Measurements from ENCODE around the gene SPAG7.

Gene SPAG7, protein sequence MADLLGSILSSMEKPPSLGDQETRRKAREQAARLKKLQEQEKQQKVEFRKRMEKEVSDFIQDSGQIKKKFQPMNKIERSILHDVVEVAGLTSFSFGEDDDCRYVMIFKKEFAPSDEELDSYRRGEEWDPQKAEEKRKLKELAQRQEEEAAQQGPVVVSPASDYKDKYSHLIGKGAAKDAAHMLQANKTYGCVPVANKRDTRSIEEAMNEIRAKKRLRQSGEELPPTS

DNA sequence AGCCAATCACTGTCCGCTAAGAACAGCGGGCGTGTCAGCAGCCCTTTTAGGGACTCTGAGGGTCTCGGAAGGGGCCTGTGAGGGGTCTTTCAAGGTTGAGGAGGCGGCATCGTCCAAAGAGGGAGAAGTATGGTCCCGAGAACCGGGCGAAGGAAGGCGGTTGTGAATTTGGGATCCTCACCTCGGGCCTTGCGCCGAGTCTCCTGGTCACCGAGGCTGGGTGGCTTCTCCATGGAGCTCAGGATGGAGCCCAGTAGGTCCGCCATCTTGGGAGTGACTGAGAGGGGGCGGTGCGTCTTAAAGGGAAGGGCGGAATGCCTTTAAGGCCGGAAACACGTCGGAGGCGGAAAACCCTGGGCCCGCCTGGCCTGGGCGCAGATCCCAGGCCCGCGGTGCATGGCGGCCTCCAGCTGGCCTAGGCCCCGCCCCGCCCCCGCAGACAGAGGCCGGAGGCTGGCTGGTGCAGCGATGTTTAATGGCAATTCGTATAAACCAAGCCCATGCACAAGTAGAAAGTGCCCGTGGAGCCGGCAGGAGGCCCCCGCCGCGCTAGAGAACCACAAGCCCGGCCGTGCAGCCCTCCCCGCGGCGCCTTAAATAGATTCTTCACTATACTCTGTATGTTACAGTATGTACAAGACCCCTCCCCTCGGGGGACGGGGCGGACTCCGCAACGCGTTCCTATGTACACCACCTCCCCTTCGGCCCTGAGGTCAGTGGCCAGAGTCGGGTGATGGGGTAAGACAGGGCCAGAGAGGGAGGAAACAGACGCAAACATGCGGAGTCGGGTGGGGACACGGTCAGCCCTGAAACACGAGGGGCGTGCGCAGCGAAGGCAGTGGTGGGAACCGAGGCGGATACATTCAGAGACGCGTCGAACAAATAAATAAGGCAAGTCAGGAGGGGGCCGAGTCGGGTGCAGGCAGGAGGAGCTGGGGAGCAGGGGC is at the start of gene SPAG7:
Gene SPAG7, minus strand, starts transcription at position 279 of the 947 bp plus-strand sequence. Its CDS starts 13 bp downstream, at position 266.
- DNase-seq (ENCODE audit: low spot score) = peak; percentile 95

DNA sequence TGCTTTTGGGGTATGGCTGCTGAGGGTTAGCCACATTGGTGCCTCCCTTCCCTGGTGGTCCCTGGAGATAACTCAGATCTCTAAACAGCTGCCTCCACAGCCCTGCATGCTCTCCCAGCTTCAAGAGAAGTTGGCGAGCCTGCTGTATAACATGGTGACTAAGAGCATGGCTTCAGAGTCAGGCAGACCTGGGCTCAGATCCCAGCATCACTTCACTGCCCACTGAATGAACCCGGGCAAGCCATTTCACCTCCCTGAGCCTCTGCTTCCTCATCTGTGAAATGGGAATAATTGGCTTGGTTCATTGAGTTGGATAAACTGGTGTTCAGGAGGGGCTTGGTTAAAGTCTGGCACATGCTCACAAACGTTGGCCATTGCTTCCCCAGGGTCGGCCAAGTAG is 46.7 kb upstream of the SPAG7 start:
- DNase-seq (ENCODE audit: low spot score) = no peak

DNA sequence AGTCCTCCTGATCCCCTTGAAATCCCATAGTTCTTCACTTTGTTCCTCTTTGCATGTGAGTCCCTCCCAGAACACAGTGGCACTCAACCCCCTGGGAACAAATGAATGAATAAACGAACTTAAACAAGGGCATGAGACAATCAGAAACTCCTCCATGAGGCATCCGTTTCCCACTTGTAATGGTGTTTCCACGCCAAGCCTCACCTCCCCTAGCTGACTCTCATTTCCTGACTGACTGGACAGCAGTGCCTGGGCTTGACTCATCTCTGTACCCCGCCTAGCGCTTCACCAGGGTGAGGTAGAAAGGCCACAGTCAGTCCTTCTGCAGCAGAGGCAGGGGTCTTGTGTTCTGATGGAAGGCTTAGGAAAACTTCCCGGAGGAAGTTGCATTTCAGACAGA is 44.3 kb upstream of the SPAG7 start:
- DNase-seq (ENCODE audit: low spot score) = no peak

DNA sequence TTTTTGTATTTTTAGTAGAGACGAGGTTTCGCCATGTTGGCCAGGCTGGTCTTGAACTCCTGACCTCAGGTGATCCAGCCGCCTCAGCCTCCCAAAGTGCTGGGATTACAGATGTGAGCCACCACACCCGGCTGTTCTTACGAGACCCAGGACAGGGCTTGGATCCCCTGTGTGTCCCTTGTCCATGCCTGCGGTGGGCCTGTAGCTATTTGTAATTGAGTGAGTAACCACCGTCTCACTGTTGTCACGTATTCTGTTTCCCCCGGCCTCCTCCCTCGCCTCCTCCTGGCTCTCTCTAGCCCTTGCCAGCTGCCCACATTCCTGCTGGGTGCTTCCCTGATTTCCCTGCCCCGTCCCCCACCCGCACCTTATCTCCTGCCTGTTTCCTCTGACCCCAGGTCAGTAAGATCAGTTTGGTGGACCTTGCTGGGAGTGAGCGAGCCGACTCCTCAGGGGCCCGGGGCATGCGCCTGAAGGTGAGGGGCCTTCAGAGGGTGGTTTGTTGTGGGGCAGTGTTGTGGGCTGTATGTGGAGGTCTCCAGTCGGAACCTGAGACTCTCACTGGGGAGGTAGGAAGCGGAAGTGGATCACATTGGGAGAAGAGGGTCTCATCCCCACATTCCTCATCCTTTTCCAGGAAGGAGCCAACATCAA is 35.7 kb upstream of the SPAG7 start:
- no peak for DNase-seq (ENCODE audit: low spot score)

DNA sequence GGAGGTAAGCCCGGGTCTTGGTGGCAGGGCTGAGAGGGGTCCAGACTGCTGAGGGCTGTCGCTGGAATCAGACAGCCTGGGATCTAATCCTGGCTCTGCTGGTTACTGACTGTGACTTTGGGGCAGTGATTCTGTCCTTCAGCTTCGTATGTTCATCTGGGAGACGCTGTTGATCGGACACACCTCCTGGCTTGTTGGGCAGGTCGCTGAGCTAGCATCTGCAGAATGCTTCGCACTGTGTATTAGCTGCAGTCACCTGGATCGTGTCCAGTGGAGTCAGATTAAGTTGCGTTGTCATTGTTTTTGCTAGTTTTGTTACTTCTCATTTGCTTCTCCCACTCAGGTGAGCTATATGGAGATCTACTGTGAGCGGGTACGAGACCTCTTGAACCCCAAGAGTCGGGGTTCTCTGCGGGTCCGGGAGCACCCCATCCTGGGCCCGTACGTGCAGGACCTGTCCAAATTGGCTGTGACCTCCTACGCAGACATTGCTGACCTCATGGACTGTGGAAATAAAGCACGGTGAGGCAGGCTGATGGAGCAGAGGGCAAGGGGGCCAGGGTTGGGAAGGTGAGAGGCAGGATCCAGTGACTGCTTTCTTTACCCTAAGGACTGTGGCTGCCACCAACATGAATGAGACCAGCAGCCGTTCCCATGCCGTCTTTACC is 34.6 kb upstream of the SPAG7 start:
- no peak for DNase-seq (ENCODE audit: low spot score)

DNA sequence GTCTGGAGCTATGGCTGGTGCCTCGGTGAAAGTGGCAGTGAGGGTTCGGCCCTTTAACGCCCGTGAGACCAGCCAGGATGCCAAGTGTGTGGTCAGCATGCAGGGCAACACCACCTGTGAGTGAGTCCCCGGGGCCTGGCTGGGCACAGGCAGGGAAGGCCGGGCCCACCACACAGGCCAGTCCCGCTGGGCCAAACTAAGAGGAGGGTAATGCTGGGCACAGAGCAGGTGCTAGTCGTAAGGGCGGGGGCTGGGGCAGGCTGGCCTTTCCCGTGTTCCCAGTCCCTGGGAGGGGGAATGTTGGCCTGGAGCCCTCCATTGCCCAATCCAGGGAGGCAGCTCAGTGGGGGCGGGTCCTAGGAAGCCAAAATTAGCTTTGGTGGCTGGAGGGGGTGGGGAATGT is 32.6 kb upstream of the SPAG7 start:
- DNase-seq (ENCODE audit: low spot score) = peak; percentile 43

DNA sequence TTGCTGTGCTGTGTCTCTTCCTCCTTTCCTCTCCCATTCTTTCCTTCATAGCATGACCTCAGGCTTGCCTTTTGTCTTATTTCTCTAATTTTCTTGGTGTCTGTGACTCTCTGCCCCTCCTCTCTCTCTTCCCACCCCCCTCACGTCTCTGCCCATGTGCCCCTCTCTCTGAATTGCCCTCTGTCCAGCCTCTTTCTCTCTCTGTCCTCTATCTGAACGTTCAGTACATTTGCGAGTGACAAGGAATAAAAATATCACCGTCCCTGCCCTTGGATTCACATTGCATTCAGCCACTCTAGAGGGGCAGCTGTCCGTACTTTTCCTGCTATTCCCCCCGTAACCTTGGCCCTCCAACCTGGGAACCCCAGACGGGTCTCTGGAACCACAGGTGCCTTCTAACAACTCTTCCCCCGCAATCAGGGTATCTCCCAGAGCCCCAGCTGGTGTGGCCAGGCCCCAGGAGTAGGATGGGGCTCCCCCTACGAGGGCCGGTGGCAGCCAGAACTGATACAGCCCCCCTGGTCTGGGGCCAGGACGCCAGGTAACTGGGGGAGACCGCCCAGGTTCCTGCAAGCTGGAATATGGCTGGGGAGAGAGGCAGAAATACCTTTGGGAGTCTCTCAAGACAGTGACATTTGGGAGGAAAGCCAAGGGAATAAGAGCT is 31.9 kb upstream of the SPAG7 start:
- no peak for DNase-seq (ENCODE audit: low spot score)

DNA sequence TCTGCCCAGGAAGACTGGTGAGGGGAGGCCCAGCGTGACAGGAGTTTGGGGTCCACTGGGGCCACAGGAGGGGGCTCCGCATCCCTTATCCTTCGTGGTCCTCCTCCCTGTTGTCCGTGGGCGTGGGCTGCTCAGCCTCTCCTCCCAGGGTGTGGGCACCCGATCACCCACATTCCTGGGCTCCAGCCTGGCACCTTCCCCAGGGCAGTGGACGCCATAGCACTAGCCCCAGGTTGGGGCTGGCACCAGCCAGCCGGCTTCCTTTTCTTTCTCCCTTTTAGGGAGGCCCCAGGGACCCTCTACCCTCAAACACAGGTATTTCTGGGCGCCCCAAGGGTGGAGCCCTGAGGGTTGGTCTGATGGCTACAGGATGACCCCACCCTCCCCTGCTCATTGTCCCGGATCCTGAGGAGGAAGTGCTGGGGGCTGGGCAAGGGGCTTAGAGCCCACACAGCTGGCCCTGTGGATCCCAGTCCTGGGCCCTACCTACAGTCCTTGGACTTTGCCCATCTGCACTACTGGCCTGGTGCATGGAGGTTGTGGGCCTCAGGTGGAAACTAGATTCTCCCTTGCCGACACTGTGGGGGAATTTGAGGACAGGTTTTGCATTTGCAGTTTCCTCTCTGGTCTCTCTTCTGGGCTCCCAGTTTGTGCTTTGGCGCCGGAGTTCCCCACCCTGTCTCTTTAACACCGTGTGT is 31.3 kb upstream of the SPAG7 start:
- DNase-seq (ENCODE audit: low spot score) = peak; percentile 33

DNA sequence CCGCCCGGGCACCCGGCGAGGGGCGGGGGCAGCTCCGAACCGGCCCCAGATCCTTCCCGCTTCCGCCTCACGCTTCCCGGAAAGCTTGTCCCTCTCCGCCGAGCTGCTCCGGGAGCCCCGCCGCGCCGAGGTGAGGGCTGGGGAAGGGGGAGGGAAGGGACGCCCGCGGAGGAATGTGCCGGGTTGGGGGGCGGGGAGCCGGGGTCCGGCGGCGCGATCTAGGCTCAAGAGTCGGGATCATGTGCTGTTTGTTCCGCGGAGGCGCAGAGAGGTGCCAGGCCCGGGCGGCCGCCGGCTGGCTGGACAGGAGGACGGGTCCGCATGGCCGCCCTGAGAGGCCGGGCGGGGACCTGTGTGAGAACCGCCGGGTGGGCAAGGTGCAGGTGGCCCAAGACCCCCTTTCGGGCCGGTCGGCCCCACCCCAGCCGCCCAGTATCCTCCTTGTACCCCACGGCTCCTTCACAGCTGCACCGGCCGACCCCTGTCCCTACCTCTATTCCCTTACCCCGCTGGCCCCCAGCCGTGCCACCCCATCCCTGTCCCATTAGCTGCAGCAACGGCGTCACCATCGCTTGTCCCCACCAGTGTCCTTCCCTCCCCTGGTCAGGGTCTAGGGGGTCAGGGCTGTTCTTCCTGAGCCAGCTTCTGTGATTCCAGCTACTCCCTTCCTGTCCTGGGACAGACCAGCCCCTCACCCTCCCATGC is 30.6 kb upstream of the SPAG7 start:
- peak; percentile 29 for DNase-seq (ENCODE audit: low spot score)

DNA sequence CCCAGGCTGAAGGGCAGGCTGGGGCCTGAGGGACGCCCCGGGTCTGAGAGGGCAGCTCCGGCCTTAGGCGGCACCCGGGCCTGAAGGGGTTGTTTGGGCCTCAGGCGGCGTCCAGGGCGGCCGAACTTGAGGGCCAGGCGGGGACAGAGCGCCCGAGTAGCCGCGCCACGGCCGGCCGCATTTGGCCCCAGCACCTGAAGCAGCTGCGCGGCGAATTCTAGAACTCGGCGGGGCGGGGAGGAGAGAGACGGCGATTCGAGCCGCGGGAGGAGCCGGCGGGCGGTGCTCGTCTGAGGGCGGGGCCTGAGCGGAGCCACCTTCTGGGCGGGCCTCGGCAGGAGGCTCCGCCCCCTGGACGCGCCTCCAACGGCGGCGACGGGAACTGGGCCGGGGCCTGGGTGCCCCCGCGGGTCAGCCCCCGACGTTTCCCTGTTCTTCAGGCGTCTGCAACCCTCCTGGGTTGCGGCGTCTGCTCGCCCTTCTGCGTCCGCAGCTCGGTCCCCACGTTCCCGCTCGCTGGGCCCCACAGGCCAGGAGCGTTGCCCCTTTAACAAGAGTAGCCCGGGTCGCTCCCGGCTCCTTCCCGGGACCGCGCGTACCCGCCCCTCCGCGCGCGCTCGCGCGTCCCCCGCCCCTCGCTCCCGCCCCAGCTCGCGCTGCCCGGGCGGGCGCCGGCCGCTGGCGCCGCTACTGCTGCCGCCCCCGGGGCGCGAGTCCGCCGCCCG is 29.8 kb upstream of the SPAG7 start, which contains the start of the genes INCA1 and KIF1C:
Gene INCA1, minus strand, starts transcription at position 221 of the 725 bp plus-strand sequence. CDS start 3,085 bp downstream, outside the sequence.
Gene KIF1C, plus strand, starts transcription at position 649 of the 725 bp plus-strand sequence. CDS start 2,297 bp downstream, outside the sequence.
- peak; percentile 99 for DNase-seq (ENCODE audit: low spot score)

DNA sequence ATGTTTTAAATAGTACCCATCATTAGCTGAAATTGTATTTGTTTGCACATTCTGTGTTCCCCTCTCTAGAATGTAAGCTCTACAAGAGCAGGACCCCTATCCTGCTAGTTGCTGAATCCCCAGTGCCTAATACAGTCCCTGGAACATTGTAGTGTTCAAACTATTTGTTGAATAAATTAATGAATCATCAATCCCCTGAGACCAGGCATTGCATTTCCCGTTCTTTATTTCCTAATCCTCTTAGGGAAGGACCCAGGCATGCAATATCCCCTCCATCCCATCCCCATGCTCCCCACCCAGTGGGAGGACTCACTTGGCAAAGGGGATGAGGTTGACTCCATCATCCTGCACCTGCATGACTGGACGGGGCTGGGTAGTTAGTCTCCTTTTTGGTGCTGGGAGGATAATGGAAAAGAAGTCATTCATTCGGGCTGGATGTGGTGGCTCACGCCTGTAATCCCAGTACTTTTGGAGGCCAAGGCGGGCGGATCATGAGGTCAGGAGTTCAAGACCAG is 26.5 kb upstream of the SPAG7 start:
- DNase-seq (ENCODE audit: low spot score) = no peak

DNA sequence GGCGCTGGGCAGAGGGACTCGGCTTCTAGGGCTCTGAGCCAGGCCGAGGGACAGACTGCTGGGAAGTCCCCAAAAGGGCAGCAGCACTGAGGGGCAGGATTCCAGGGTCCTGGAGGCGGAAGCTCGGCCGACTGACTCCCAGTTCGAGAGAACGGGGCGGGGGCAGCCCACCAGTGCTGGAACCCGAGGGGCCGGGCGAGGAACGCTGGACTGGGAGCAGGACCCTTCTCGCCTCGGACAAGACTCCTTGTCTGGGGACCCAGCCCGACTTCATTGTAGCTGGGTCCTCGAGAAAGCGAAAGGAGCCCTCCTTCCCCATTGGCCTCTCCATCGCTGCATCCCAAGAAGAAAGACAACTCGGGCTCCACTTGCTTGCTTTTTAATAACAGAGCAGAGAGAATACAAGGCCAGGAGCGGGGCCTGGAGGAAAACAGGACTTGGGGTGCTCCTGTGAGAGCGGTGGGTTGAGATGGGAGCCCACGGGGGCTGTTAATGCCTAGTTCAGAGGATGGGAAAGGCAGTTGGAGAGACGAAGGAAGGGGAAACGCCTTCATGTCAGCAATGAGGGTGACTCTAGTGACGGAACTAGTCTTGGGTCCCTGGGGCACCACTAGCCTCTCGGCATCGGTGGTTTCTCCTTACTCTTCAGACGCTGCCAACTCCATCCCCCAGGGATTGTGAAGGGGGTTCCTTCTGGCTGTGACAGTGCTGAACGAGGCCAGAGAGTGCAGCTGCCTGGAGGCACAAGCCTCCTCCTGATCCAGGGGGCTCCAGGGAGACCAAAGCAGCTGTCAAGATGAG is 20.4 kb upstream of the SPAG7 start:
- DNase-seq (ENCODE audit: low spot score) = peak; percentile 39

DNA sequence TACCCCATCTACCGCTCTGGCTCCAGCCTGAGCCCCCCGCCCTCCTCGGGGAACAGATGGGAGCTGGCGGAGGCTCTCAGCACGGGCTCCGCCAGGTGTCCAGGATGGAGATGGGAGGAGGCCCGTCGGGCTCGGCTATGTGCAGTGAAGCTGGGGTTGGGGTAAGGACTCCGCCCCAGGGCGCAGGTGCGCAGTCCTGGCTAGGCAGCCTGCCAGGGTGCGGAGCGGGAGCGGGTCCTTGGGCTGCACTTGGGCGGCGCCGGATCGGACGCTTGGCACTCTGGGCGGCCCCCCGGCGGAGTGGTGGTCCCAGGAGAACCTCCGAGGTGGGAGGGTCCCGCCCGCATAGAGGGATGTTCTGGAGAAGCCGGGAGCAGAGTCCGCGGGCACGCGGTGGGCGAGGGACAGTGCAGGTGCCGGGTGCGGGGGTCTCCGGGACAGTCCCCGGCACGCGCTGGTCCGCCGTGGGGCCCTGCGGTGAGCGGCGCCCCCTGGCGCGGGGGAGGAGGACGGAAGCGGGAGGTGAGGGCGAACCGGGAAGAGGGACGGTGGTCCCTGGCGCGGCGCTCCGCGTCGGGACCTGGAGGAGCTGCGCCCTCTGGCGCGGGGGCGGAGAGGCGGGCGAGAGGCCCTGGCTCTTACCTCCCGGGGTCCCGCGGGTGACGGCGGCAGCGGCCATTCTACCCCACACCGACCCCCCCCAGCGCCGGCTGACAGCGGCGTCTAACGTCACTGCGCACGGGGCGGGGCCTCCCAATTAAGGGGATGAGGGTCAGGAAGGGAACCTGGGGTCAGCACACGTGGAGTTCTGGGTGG is 19.5 kb upstream of the SPAG7 start, which contains the start of gene CAMTA2:
Gene CAMTA2, minus strand, starts transcription at position 725 of the 816 bp plus-strand sequence. CDS start 1,453 bp downstream, outside the sequence.
- peak; percentile 84 for DNase-seq (ENCODE audit: low spot score)

DNA sequence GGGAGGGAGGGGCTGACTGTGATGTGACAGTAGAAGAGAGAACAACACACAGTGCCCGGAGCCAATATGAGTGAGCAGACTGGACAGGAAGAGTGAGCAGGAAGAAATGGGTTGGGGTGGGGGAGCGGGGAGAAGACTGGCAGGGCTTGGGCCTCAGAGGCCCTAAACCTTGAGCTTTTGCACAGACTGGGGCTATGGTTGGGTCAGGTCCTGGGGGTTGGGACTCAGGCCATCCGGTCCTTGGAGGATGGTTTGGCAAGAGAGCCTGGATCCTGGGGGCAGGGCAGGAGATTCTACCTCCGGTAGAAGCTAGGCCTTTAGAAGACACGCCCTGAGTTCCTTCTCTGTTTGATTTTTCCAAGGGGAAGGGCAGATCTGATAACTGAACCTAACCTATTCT is 18.8 kb upstream of the SPAG7 start:
- DNase-seq (ENCODE audit: low spot score) = no peak

DNA sequence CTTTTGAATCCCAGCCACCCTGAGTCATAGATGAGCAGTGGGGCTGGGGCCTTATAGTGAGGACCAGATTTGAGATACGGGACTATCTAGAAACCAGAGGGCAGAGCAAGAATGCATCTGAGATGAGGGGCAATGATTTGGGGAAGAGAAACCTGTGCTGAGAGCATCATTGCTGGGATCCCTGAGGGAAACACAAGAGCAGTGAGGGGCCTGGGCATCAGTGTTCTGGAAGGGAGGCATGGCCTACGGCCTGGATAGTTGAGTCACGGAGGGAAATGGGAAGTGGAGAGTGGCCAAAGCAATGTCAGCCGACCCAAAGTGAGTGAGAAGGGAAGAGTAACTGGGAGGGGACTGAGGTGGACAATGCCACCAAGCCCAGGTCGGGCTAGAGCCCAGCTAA is 14.7 kb upstream of the SPAG7 start:
- no peak for DNase-seq (ENCODE audit: low spot score)

DNA sequence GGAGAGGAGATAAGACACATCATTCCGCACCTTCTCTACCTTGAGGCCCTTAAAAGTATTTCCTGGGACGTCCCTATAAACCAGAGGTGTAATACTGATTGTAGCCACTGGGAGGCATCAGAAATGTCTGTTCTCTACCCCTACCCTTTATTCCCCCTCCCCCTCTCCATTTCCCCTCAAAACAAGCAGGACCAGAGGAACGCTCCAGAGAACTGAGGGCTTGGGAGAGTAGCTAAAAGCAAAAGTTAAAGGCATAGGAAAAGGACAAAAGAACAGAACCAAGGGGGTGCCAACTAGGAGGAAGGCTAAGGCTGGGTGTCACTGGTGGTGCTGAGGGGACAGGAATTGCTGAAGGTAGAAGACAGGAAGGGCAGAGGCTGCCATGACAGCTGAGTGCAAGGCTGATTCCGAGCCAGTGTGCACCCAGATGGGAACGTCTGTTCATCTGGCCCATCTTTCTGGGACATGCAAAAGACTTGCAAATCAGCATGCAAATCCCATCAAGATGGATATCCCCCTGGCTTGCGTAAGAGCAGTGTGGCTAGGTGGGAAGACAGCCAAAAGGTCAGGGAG is 13.1 kb upstream of the SPAG7 start:
- peak; percentile 46 for DNase-seq (ENCODE audit: low spot score)

DNA sequence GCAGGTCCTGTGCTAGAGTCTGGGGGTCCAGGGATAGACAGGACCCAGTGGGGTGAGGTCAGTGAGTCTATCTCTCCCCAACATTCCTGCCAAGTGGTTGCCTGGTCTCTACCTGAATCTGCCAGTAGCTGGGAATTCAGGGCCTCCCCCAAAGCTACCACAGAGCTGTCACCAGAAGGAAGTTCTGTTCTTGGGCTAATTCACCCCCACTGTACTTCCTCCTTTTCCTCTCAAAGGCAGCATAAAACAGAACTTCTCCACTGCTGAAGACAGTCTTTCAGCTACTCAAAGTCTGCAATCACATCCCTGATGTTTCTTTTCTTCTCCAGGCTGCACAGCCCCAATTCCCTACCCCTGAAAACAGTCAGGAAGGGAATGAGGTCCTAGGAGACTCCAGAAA is 11.1 kb upstream of the SPAG7 start:
- DNase-seq (ENCODE audit: low spot score) = no peak
